GM10266 (cell line): ENCODE measurements around the gene LINC00237.

Source experiments
- DNase-seq: peaks from one replicate; pipeline ENCODE4 v3.0.0; 2012; ENCODE audit errors: extremely low spot score
- CTCF ChIP-seq: IDR thresholded peaks from 2 replicates; pipeline ENCODE4 v1.5.1; 2012; ENCODE audit warnings: mild to moderate bottlenecking, low read depth; ENCODE audit not compliant: control insufficient read depth, insufficient read depth; ENCODE audit errors: missing control alignments

The LINC00237 gene

GRCh38 chr20:21096321-21097043, 9.7 kb downstream of the LINC00237 start:
- no peak for TF ChIP-seq CTCF
- no peak for DNase-seq

GRCh38 chr20:21092806-21093205, 13.4 kb downstream of the LINC00237 start:
- no peak for DNase-seq
- no peak for TF ChIP-seq CTCF

- TF ChIP-seq CTCF = no peak
Measured at GRCh38 chr20:21090721-21091120, 15.4 kb downstream of the LINC00237 start.

GRCh38 chr20:21090111-21090618, 16.0 kb downstream of the LINC00237 start:
- TF ChIP-seq CTCF = no peak
- no peak for DNase-seq

More at GRCh38 chr20:21090721-21091120, 15.4 kb downstream of the LINC00237 start:
- no peak for DNase-seq

GRCh38 chr20:21089391-21089790, 16.8 kb downstream of the LINC00237 start:
- no peak for DNase-seq
- TF ChIP-seq CTCF = no peak

- no peak for TF ChIP-seq CTCF
- no peak for DNase-seq
Measured at GRCh38 chr20:21087862-21088540, 18.2 kb downstream of the LINC00237 start.

- DNase-seq = no peak
- TF ChIP-seq CTCF = no peak
Measured at GRCh38 chr20:21083825-21084325, 22.3 kb downstream of the LINC00237 start.
